SK-N-SH (cell line): ENCODE measurements around the gene GIN1. TPM values are rescaled to one million over a fixed set of nuclear protein-coding genes. Genes with fewer than 3 reads are reported as not detected.

Source experiments
- CTCF ChIA-PET: fragments of 300-600, 350-600 bp; formaldehyde crosslinking; extraction: SDS; loops from one replicate; lab custom pipeline; 2021; lab: Yijun Ruan, JAX
- POLR2A ChIA-PET: fragments of 350-600 bp; sonication (Branson Sonifier 250); formaldehyde crosslinking; extraction: SDS; loops from one replicate; lab custom pipeline; 2020; ENCODE audit warnings: antibody characterized with exemption, inconsistent platforms; lab: Yijun Ruan, JAX
- DNase-seq: peaks from one replicate; pipeline ENCODE4 v3.0.0; 2012
- H2AFZ ChIP-seq: fragments of 200-600 bp; sonication (generic); 2 replicates; pipeline ENCODE4 v1.8.1; 2016; ENCODE audit warnings: antibody characterized with exemption, mild to moderate bottlenecking, low read depth
- H3F3A ChIP-seq: fragments of 200-600 bp; sonication (generic); replicated peaks from 2 replicates; pipeline ENCODE3; 2016; ENCODE audit warnings: antibody characterized with exemption, mild to moderate bottlenecking; ENCODE audit not compliant: insufficient read depth
- H3K27ac ChIP-seq, 2 experiments: fragments of 200-500 bp in 1 of 2; fragments of 200-600 bp in 1 of 2; sonication (Bioruptor generic) in 1 of 2; sonication (generic), shearing (Covaris generic) in 1 of 2; 2 replicates each; pipeline versions ENCODE4 v1.5.1 to v1.6.1; 2014 to 2016; ENCODE audit warnings: low read depth in 2 of 2, inconsistent platforms in 1 of 2, low read length in 1 of 2, mild to moderate bottlenecking in 1 of 2, mixed read lengths in 1 of 2
- H3K27me3 ChIP-seq: fragments of 200-600 bp; sonication (generic), shearing (Covaris generic); 2 replicates; pipeline ENCODE4 v1.6.1; 2016; ENCODE audit warnings: mixed run types; ENCODE audit not compliant: insufficient read depth
- H3K36me3 ChIP-seq, 2 experiments: fragments of 200-500 bp in 1 of 2; fragments of 200-600 bp in 1 of 2; sonication (Bioruptor generic) in 1 of 2; sonication (generic) in 1 of 2; replicated peaks in 1 of 2; 2 replicates each; pipeline versions ENCODE3 to v1.5.1; 2014 to 2016; ENCODE audit warnings: low read length in 1 of 2, mild to moderate bottlenecking in 1 of 2; ENCODE audit not compliant: insufficient read depth in 2 of 2, control insufficient read depth in 1 of 2
- H3K4me1 ChIP-seq, 2 experiments: fragments of 200-500 bp in 1 of 2; fragments of 200-600 bp in 1 of 2; sonication (Bioruptor generic) in 1 of 2; sonication (generic), shearing (Covaris generic) in 1 of 2; 2 replicates each; pipeline versions ENCODE4 v1.5.1 to v1.6.1; 2014 to 2016; ENCODE audit warnings: low read depth in 1 of 2, low read length in 1 of 2, mixed run types in 1 of 2; ENCODE audit not compliant: insufficient read depth in 2 of 2, control insufficient read depth in 1 of 2
- H3K4me2 ChIP-seq: fragments of 200-600 bp; sonication (generic), shearing (Covaris generic); 2 replicates; pipeline ENCODE4 v1.6.1; 2017; ENCODE audit warnings: mixed run types
- H3K4me3 ChIP-seq, 2 experiments: fragments of 200-500 bp in 1 of 2; fragments of 200-600 bp in 1 of 2; sonication (Bioruptor generic) in 1 of 2; sonication (generic), shearing (Covaris generic) in 1 of 2; 2 replicates each; pipeline versions ENCODE4 v1.5.1 to v1.8.1; 2014 to 2016; ENCODE audit warnings: low read depth in 2 of 2, inconsistent platforms in 1 of 2, low read length in 1 of 2, mild to moderate bottlenecking in 1 of 2, mixed read lengths in 1 of 2, moderate library complexity in 1 of 2
- H3K79me2 ChIP-seq: fragments of 200-600 bp; sonication (generic); 2 replicates; pipeline ENCODE4 v1.8.1; 2017; ENCODE audit warnings: mild to moderate bottlenecking; ENCODE audit not compliant: insufficient read depth
- H3K9ac ChIP-seq: fragments of 200-600 bp; sonication (generic); 2 replicates; pipeline ENCODE4 v1.6.1; 2017; ENCODE audit warnings: mixed run types
- H3K9me2 ChIP-seq: fragments of 200-600 bp; sonication (generic); 2 replicates; pipeline ENCODE4 v1.6.1; 2017; ENCODE audit warnings: mixed run types
- H3K9me3 ChIP-seq: fragments of 200-600 bp; sonication (generic); 2 replicates; pipeline ENCODE4 v1.6.1; 2017; ENCODE audit warnings: mixed run types, mild to moderate bottlenecking, moderate library complexity
- H4K20me1 ChIP-seq: fragments of 200-600 bp; sonication (generic); 2 replicates; pipeline ENCODE4 v1.6.1; 2017; ENCODE audit warnings: mild to moderate bottlenecking, mixed run types; ENCODE audit not compliant: insufficient read depth
- NFIC ChIP-seq: IDR thresholded peaks from 2 replicates; pipeline ENCODE4 v1.4.0; 2012; ENCODE audit warnings: borderline replicate concordance
- REST ChIP-seq: IDR thresholded peaks from 2 replicates; pipeline ENCODE4 v1.6.1; 2012; ENCODE audit warnings: mild to moderate bottlenecking, low read depth, low read length, moderate library complexity
- WGBS: methylation state at CpG from one replicate; pipeline ENCODE4 v1.1.6; 2017; ENCODE audit warnings: low lambda C conversion rate; 5-methylcytosine and 5-hydroxymethylcytosine counted together
- polyA plus RNA-seq, 3 experiments: library from polyadenylated mRNA; depleted of rRNA; stranded (reverse); fragments of >200 nt; gene quantifications; 2 replicates each; pipeline ENCODE4 v1.2.3, GENCODE V29; 2012
- TF ChIP-seq, protein P1 (sequence below): IDR thresholded peaks from 2 replicates; pipeline ENCODE4 v1.4.0; 2012; ENCODE audit warnings: low read depth

Gene GIN1
- polyA plus RNA-seq, 1 of the 3 experiments (the other 2 are of a cell fraction), result 1.3 TPM

DNA sequence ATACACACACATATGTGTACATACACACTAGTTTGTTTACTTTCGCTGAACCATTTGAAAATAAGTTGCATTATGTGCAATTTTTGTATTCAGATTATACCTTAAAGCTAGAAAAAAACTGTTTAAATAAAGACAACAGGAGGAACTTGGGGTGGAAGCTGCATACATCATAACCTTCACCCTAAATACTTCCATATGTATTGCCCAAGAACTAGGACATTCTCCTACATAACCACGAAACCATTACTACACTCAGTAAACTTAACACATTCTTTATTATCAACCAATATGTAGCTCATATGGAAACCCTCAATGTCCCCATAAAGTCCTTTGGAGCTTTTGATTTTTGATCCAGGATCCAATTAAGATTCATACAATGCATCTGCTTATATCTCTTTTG lies 83.3 kb downstream of the GIN1 start:
- H3K27ac ChIP-seq, result no peak overlapping the region
- peaks cover 13 to 25% of the 10 kb centered on the region in 2 experiments for H3K36me3 ChIP-seq
- TF ChIP-seq REST (no peak), NFIC (no peak)
- TF ChIP-seq, protein P1, sequence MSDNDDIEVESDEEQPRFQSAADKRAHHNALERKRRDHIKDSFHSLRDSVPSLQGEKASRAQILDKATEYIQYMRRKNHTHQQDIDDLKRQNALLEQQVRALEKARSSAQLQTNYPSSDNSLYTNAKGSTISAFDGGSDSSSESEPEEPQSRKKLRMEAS, result no peak
- TF ChIP-seq, all 33 proteins: peak for 0
- CTCF ChIA-PET, result interaction anchor here (1.1 to 1.8 kb wide), 3 partner anchors 355 to 454 kb away, joined by 3 to 8 read pairs (median 4); no protein-coding TSS in a partner anchor
- 80% methylated on average over 2 of the region's 2 CpGs for WGBS
- no peaks in the 10 kb centered on the region for H3K27me3 ChIP-seq
- no peaks in the 10 kb centered on the region for H3K79me2 ChIP-seq
- no peak overlapping the region for H3K4me3 ChIP-seq
- no peak overlapping the region for H3K9ac ChIP-seq
- H3K4me2 ChIP-seq, result no peak overlapping the region
- H3K9me2 ChIP-seq, result no peaks in the 10 kb centered on the region
- no peak for DNase-seq
- H3K4me1 ChIP-seq, result no peaks in the 10 kb centered on the region
- H3F3A ChIP-seq, result peaks cover 5% of the 10 kb centered on the region
- POLR2A ChIA-PET, result no interaction called here
- H4K20me1 ChIP-seq, result no peaks in the 10 kb centered on the region
- H2AFZ ChIP-seq, result no peak overlapping the region
- H3K9me3 ChIP-seq, result no peaks in the 10 kb centered on the region

Other genes starting within 250 kb of the GIN1 start
- 18.2 and 24.4 TPM in 2 replicates for gene PPIP5K2, start 163 bp upstream of the GIN1 start, polyA plus RNA-seq (2012; rRNA removed)
- gene MACIR, start 138.6 kb upstream of the GIN1 start, polyA plus RNA-seq (2012; rRNA removed), result 24.7 and 36.3 TPM in 2 replicates